Measurements from ENCODE around the gene AGPAT2. TPM values are rescaled to one million over a fixed set of nuclear protein-coding genes. Genes with fewer than 3 reads are reported as not detected.

AGPAT2 gene
- total and polyA plus RNA-seq, 2 of the 4 experiments (the other 2 are of a cell fraction) = 16.1 to 39.5 TPM

- dilution Hi-C loops (cut with HindIII; ENCODE audit: low sequenced_read_pairs, unreplicated experiment) (no loop called here), intact Hi-C loops (cut with micrococcal nuclease) (no loop called here), in situ Hi-C loops (cut with MboI; ENCODE audit: low sequenced_read_pairs) (no loop called here)
- peaks cover 11 to 53% of the 10 kb centered on the region in 2 experiments for H3K79me1 ChIP-seq (ENCODE audit: low read depth in 1 of 2, low read length in 2 of 2)
- no peak for ATAC-seq (ENCODE audit: low read depth)
- no peak overlapping the region for H2AFZ ChIP-seq (replicated peaks; ENCODE audit: low read length, poor library complexity)
- H3K27ac ChIP-seq (ENCODE audit: insufficient read depth, low read length) = no peak overlapping the region
- H2BK20ac ChIP-seq (ENCODE audit: low read depth, low read length) = no peak overlapping the region
- H3K18ac ChIP-seq (ENCODE audit: low read depth, low read length) = no peak overlapping the region
- H2BK15ac ChIP-seq (ENCODE audit: low read depth, low read length) = no peak overlapping the region
- H3K23ac ChIP-seq (ENCODE audit: low read depth, low read length) = no peak overlapping the region
- H3K36me3 ChIP-seq (ENCODE audit: control insufficient read depth, insufficient read depth, low read length) = peaks cover 51% of the 10 kb centered on the region
- H4K20me1 ChIP-seq (ENCODE audit: insufficient read depth, low read length) = peaks cover 81% of the 10 kb centered on the region
- TF ChIP-seq FOS (IDR thresholded peaks at IDR 0.05; ENCODE audit: low read depth, low read length) (no peak), RFX5 (IDR thresholded peaks at IDR 0.05; ENCODE audit: low read depth, low read length) (no peak), SMC3 (IDR thresholded peaks at IDR 0.05; ENCODE audit: low read depth, low read length) (no peak), CTCF (conservative IDR thresholded peaks at IDR 0.05; ENCODE audit: low read depth, low read length) (no peak), NFE2L2 (IDR thresholded peaks at IDR 0.05; ENCODE audit: low read depth, low read length) (no peak), MAZ (IDR thresholded peaks at IDR 0.05; ENCODE audit: borderline replicate concordance, low read depth, low read length) (no peak), RAD21 (IDR thresholded peaks at IDR 0.05; ENCODE audit: low read length) (no peak), MAFK (IDR thresholded peaks at IDR 0.05; ENCODE audit: low read depth, low read length) (no peak)
- TF ChIP-seq, protein P1, sequence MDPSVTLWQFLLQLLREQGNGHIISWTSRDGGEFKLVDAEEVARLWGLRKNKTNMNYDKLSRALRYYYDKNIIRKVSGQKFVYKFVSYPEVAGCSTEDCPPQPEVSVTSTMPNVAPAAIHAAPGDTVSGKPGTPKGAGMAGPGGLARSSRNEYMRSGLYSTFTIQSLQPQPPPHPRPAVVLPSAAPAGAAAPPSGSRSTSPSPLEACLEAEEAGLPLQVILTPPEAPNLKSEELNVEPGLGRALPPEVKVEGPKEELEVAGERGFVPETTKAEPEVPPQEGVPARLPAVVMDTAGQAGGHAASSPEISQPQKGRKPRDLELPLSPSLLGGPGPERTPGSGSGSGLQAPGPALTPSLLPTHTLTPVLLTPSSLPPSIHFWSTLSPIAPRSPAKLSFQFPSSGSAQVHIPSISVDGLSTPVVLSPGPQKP (IDR thresholded peaks at IDR 0.05; ENCODE audit: borderline replicate concordance, low read depth, low read length) = no peak
- TF ChIP-seq, protein P2, sequence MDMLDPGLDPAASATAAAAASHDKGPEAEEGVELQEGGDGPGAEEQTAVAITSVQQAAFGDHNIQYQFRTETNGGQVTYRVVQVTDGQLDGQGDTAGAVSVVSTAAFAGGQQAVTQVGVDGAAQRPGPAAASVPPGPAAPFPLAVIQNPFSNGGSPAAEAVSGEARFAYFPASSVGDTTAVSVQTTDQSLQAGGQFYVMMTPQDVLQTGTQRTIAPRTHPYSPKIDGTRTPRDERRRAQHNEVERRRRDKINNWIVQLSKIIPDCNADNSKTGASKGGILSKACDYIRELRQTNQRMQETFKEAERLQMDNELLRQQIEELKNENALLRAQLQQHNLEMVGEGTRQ (IDR thresholded peaks at IDR 0.05; ENCODE audit: low read depth, low read length) = no peak
- no peaks in the 10 kb centered on the region for H3K9me3 ChIP-seq (ENCODE audit: control insufficient read depth, insufficient read depth, low read length)
- no peak overlapping the region for H4K91ac ChIP-seq (ENCODE audit: insufficient read depth, low read depth, low read length)
- CTCF ChIA-PET = no interaction called here
- no peak overlapping the region for H3K14ac ChIP-seq (replicated peaks; ENCODE audit: low read depth, low read length)
- peaks cover 21% of the 10 kb centered on the region for H3K4me1 ChIP-seq (ENCODE audit: control insufficient read depth, insufficient read depth, low read length)
- no peak overlapping the region for H2BK120ac ChIP-seq (ENCODE audit: low read depth, low read length)
- H3K4ac ChIP-seq (ENCODE audit: low read depth, low read length) = no peak overlapping the region
- POLR2A ChIA-PET (ENCODE audit: unreplicated experiment) = no interaction called here
- H3K27me3 ChIP-seq (ENCODE audit: control insufficient read depth, insufficient read depth, low read length) = no peaks in the 10 kb centered on the region
- no peak for DNase-seq
- no peak overlapping the region for H2BK5ac ChIP-seq (ENCODE audit: low read depth, low read length, poor library complexity, severe bottlenecking)
- no peak overlapping the region for H2AK9ac ChIP-seq (replicated peaks; ENCODE audit: low read depth, low read length, poor library complexity)
- no TSS peak for BruUV-seq (replicated peaks)
- no peak overlapping the region for H3K4me3 ChIP-seq (ENCODE audit: insufficient read depth, low read depth, low read length)
- 95% methylated on average over 24 of the region's 32 CpGs; no CpG with 5 or more reads in 1 of the 2 experiments for WGBS, 2 experiments (ENCODE audit: extremely low coverage in 2 of 2, insufficient read length in 1 of 2)
- H3K4me2 ChIP-seq (ENCODE audit: low read depth, low read length) = no peak overlapping the region
- no peak overlapping the region for H4K8ac ChIP-seq (ENCODE audit: low read depth in 2 of 2, low read length in 2 of 2)
- H3K56ac ChIP-seq (ENCODE audit: extremely low read depth, insufficient read depth, low read length) = no peak overlapping the region
- H2AK5ac ChIP-seq (ENCODE audit: low read depth, low read length) = no peak overlapping the region
- H4K5ac ChIP-seq (ENCODE audit: low read depth, low read length) = no peak overlapping the region
- H3K9ac ChIP-seq (ENCODE audit: low read depth, low read length) = no peak overlapping the region
- peaks cover 19% of the 10 kb centered on the region for H3K9me1 ChIP-seq (ENCODE audit: insufficient read depth, low read length)
These were observed 36.2 kb upstream of the AGPAT2 start for GRCh38 chr9:136723362-136723976.

All from IMR-90 (cell line).